ENCODE results near the gene IGDCC3.

The IGDCC3 gene

GRCh38 chr15:65388306-65389080, 10.7 kb upstream of the IGDCC3 start:
- Histone ChIP-seq H3K4me3 (ENCODE audit: low read length) (no peak overlapping the region; the same call in 1 of the 2 replicates), H3K27ac (ENCODE audit: low read length) (no peak overlapping the region), H3K36me3 (ENCODE audit: control insufficient read depth, insufficient read depth, low read length) (peaks cover 17% of the 10 kb centered on the region), H3K4me1 (ENCODE audit: control insufficient read depth, insufficient read depth, low read length) (peaks cover 5% of the 10 kb centered on the region; the same call in 1 of the 2 replicates), H3K9me3 (ENCODE audit: control insufficient read depth, insufficient read depth, low read length) (no peaks in the 10 kb centered on the region), H3K27me3 (ENCODE audit: control insufficient read depth, insufficient read depth, low read length) (no peaks in the 10 kb centered on the region)
- DNase-seq (ENCODE audit: low read depth, low spot score), result no peak
- no CpG with 5 or more reads among the region's 17 CpGs for WGBS (ENCODE audit: insufficient coverage, insufficient read length)

GRCh38 chr15:65386886-65387285, 9.1 kb upstream of the IGDCC3 start:
- no peak for DNase-seq (ENCODE audit: low read depth, low spot score)
- no peaks in the 10 kb centered on the region for H3K27me3 ChIP-seq (ENCODE audit: control insufficient read depth, insufficient read depth, low read length)
- no peaks in the 10 kb centered on the region for H3K9me3 ChIP-seq (ENCODE audit: control insufficient read depth, insufficient read depth, low read length)
- H3K36me3 ChIP-seq (ENCODE audit: control insufficient read depth, insufficient read depth, low read length), result peaks cover 17% of the 10 kb centered on the region; the same call in 1 of the 2 replicates
- H3K27ac ChIP-seq (ENCODE audit: low read length), result no peak overlapping the region
- WGBS (ENCODE audit: insufficient coverage, insufficient read length), result no CpG with 5 or more reads among the region's 6 CpGs
- peaks cover 5% of the 10 kb centered on the region; the same call in 1 of the 2 replicates for H3K4me1 ChIP-seq (ENCODE audit: control insufficient read depth, insufficient read depth, low read length)
- H3K4me3 ChIP-seq (ENCODE audit: low read length), result no peak overlapping the region

DNA sequence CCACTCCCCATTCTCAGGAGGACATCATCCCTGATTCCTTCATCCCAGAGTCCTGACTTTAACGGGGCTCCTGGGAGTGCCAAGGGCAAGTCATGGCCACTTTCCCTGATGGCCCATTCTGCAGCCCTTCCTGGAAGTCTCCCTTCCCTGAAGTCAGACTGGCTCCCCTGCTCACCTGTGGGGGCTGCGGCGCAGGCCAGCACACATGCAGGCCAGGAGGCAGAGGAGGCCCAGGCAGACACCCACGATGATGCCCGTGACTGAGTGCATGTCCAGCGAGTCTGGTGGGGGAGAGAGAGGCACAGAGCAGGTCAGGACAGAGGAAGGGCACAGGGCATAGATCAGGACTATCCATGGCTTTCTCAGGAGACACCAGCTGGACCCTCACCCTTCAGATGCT, 8.6 kb upstream of the IGDCC3 start:
- Histone ChIP-seq H3K36me3 (ENCODE audit: control insufficient read depth, insufficient read depth, low read length) (peaks cover 17% of the 10 kb centered on the region; the same call in 1 of the 2 replicates), H3K27ac (ENCODE audit: low read length) (no peak overlapping the region), H3K27me3 (ENCODE audit: control insufficient read depth, insufficient read depth, low read length) (no peaks in the 10 kb centered on the region), H3K4me1 (ENCODE audit: control insufficient read depth, insufficient read depth, low read length) (peaks cover 5% of the 10 kb centered on the region; the same call in 1 of the 2 replicates), H3K9me3 (ENCODE audit: control insufficient read depth, insufficient read depth, low read length) (no peaks in the 10 kb centered on the region), H3K4me3 (ENCODE audit: low read length) (no peak overlapping the region)
- no peak for DNase-seq (ENCODE audit: low read depth, low spot score)
- no CpG with 5 or more reads among the region's 6 CpGs for WGBS (ENCODE audit: insufficient coverage, insufficient read length)

DNA sequence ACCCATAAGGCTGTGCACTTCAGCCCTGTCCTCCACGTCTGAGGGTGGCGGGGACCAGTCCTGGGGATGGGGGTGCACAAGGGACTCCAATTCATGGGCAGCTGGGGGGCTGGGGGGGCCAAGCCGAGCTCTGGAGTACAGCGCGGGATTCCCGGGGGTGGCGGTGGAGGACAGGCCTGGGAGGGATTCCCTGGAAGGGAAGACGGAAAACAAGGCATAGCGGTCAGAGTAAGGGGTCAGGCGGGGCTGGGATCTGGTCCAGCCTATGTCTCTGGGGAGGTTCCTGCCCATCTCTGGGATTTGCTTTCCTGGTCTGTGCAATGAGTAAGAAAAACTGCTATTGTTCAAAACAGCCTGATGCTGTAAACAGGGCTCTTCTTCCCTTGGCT, 8.1 kb upstream of the IGDCC3 start:
- no CpG with 5 or more reads among the region's 10 CpGs for WGBS (ENCODE audit: insufficient coverage, insufficient read length)
- no peak for DNase-seq (ENCODE audit: low read depth, low spot score)
- H3K9me3 ChIP-seq (ENCODE audit: control insufficient read depth, insufficient read depth, low read length), result no peaks in the 10 kb centered on the region
- no peaks in the 10 kb centered on the region for H3K27me3 ChIP-seq (ENCODE audit: control insufficient read depth, insufficient read depth, low read length)
- H3K4me1 ChIP-seq (ENCODE audit: control insufficient read depth, insufficient read depth, low read length), result peaks cover 5% of the 10 kb centered on the region; the same call in 1 of the 2 replicates
- H3K27ac ChIP-seq (ENCODE audit: low read length), result no peak overlapping the region
- no peak overlapping the region for H3K4me3 ChIP-seq (ENCODE audit: low read length)
- H3K36me3 ChIP-seq (ENCODE audit: control insufficient read depth, insufficient read depth, low read length), result peaks cover 17% of the 10 kb centered on the region; the same call in 1 of the 2 replicates

GRCh38 chr15:65384895-65385869, 7.4 kb upstream of the IGDCC3 start:
- Histone ChIP-seq H3K4me3 (ENCODE audit: low read length) (no peak overlapping the region), H3K27me3 (ENCODE audit: control insufficient read depth, insufficient read depth, low read length) (no peaks in the 10 kb centered on the region), H3K27ac (ENCODE audit: low read length) (no peak overlapping the region), H3K9me3 (ENCODE audit: control insufficient read depth, insufficient read depth, low read length) (no peaks in the 10 kb centered on the region), H3K4me1 (ENCODE audit: control insufficient read depth, insufficient read depth, low read length) (peaks cover 5% of the 10 kb centered on the region; the same call in 1 of the 2 replicates), H3K36me3 (ENCODE audit: control insufficient read depth, insufficient read depth, low read length) (peaks cover 17% of the 10 kb centered on the region; the same call in 1 of the 2 replicates)
- no peak for DNase-seq (ENCODE audit: low read depth, low spot score)
- WGBS (ENCODE audit: insufficient coverage, insufficient read length), result no CpG with 5 or more reads among the region's 43 CpGs

GRCh38 chr15:65384505-65384894, 6.7 kb upstream of the IGDCC3 start:
- no peak overlapping the region for H3K4me3 ChIP-seq (ENCODE audit: low read length)
- H3K9me3 ChIP-seq (ENCODE audit: control insufficient read depth, insufficient read depth, low read length), result no peaks in the 10 kb centered on the region
- DNase-seq (ENCODE audit: low read depth, low spot score), result no peak
- H3K27ac ChIP-seq (ENCODE audit: low read length), result no peak overlapping the region
- peaks cover 5% of the 10 kb centered on the region; the same call in 1 of the 2 replicates for H3K4me1 ChIP-seq (ENCODE audit: control insufficient read depth, insufficient read depth, low read length)
- no CpG with 5 or more reads among the region's 4 CpGs for WGBS (ENCODE audit: insufficient coverage, insufficient read length)
- H3K27me3 ChIP-seq (ENCODE audit: control insufficient read depth, insufficient read depth, low read length), result no peaks in the 10 kb centered on the region
- H3K36me3 ChIP-seq (ENCODE audit: control insufficient read depth, insufficient read depth, low read length), result peaks cover 15% of the 10 kb centered on the region; the same call in 1 of the 2 replicates

DNA sequence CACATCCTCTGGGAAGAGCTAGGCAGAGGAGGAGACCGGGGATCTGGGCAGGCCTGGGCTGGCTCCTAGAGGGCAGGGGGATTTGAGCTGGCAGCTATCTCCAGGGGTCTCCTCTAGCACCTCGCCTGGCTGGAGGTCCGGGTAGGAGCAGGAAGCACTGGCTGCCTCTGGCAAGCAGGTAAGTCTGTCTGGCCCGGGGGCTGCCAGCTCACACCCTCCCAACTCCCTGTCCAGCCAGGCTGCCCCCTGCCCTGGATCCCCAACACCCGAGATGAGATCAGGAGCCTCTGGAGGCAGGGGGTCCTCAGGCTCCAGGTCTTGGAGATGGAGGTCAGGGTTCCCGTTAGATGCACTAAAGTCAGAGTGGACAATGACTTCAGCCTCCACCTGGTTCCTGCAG, 6.2 kb upstream of the IGDCC3 start:
- H3K9me3 ChIP-seq (ENCODE audit: control insufficient read depth, insufficient read depth, low read length), result no peaks in the 10 kb centered on the region
- H3K36me3 ChIP-seq (ENCODE audit: control insufficient read depth, insufficient read depth, low read length), result peaks cover 13% of the 10 kb centered on the region; the same call in 1 of the 2 replicates
- H3K27me3 ChIP-seq (ENCODE audit: control insufficient read depth, insufficient read depth, low read length), result no peaks in the 10 kb centered on the region
- peaks cover 5% of the 10 kb centered on the region; the same call in 1 of the 2 replicates for H3K4me1 ChIP-seq (ENCODE audit: control insufficient read depth, insufficient read depth, low read length)
- no peak for DNase-seq (ENCODE audit: low read depth, low spot score)
- H3K4me3 ChIP-seq (ENCODE audit: low read length), result no peak overlapping the region
- no CpG with 5 or more reads among the region's 6 CpGs for WGBS (ENCODE audit: insufficient coverage, insufficient read length)
- H3K27ac ChIP-seq (ENCODE audit: low read length), result no peak overlapping the region

GRCh38 chr15:65383456-65383855, 5.7 kb upstream of the IGDCC3 start:
- Histone ChIP-seq H3K4me1 (ENCODE audit: control insufficient read depth, insufficient read depth, low read length) (peaks cover 5% of the 10 kb centered on the region; the same call in 1 of the 2 replicates), H3K4me3 (ENCODE audit: low read length) (no peak overlapping the region), H3K9me3 (ENCODE audit: control insufficient read depth, insufficient read depth, low read length) (no peaks in the 10 kb centered on the region), H3K27me3 (ENCODE audit: control insufficient read depth, insufficient read depth, low read length) (no peaks in the 10 kb centered on the region), H3K36me3 (ENCODE audit: control insufficient read depth, insufficient read depth, low read length) (peaks cover 8% of the 10 kb centered on the region; the same call in 1 of the 2 replicates), H3K27ac (ENCODE audit: low read length) (no peak overlapping the region)
- no peak for DNase-seq (ENCODE audit: low read depth, low spot score)
- WGBS (ENCODE audit: insufficient coverage, insufficient read length), result no CpG with 5 or more reads among the region's 5 CpGs

- Histone ChIP-seq H3K4me3 (ENCODE audit: low read length) (no peak overlapping the region), H3K27ac (ENCODE audit: low read length) (no peak overlapping the region), H3K27me3 (ENCODE audit: control insufficient read depth, insufficient read depth, low read length) (no peaks in the 10 kb centered on the region), H3K36me3 (ENCODE audit: control insufficient read depth, insufficient read depth, low read length) (peaks cover 6% of the 10 kb centered on the region; the same call in 1 of the 2 replicates), H3K4me1 (ENCODE audit: control insufficient read depth, insufficient read depth, low read length) (peaks cover 5% of the 10 kb centered on the region; the same call in 1 of the 2 replicates), H3K9me3 (ENCODE audit: control insufficient read depth, insufficient read depth, low read length) (no peaks in the 10 kb centered on the region)
- no peak for DNase-seq (ENCODE audit: low read depth, low spot score)
- WGBS (ENCODE audit: insufficient coverage, insufficient read length), result no CpG with 5 or more reads among the region's 9 CpGs
Observed at GRCh38 chr15:65382921-65383320, 5.1 kb upstream of the IGDCC3 start.

- Histone ChIP-seq H3K9me3 (ENCODE audit: control insufficient read depth, insufficient read depth, low read length) (no peaks in the 10 kb centered on the region), H3K4me3 (ENCODE audit: low read length) (no peak overlapping the region), H3K36me3 (ENCODE audit: control insufficient read depth, insufficient read depth, low read length) (peaks cover 6% of the 10 kb centered on the region; the same call in 1 of the 2 replicates), H3K4me1 (ENCODE audit: control insufficient read depth, insufficient read depth, low read length) (peaks cover 5% of the 10 kb centered on the region; the same call in 1 of the 2 replicates), H3K27ac (ENCODE audit: low read length) (no peak overlapping the region), H3K27me3 (ENCODE audit: control insufficient read depth, insufficient read depth, low read length) (no peaks in the 10 kb centered on the region)
- WGBS (ENCODE audit: insufficient coverage, insufficient read length), result no CpG with 5 or more reads among the region's 6 CpGs
- DNase-seq (ENCODE audit: low read depth, low spot score), result no peak
Observed at GRCh38 chr15:65382146-65382491, 4.3 kb upstream of the IGDCC3 start.
